ENCODE measurements around the gene DOC2A.

DOC2A gene

GRCh38 chr16:30003670-30004423 lies 7.0 kb downstream of the DOC2A start:
- DNase-seq: no peak

DNA sequence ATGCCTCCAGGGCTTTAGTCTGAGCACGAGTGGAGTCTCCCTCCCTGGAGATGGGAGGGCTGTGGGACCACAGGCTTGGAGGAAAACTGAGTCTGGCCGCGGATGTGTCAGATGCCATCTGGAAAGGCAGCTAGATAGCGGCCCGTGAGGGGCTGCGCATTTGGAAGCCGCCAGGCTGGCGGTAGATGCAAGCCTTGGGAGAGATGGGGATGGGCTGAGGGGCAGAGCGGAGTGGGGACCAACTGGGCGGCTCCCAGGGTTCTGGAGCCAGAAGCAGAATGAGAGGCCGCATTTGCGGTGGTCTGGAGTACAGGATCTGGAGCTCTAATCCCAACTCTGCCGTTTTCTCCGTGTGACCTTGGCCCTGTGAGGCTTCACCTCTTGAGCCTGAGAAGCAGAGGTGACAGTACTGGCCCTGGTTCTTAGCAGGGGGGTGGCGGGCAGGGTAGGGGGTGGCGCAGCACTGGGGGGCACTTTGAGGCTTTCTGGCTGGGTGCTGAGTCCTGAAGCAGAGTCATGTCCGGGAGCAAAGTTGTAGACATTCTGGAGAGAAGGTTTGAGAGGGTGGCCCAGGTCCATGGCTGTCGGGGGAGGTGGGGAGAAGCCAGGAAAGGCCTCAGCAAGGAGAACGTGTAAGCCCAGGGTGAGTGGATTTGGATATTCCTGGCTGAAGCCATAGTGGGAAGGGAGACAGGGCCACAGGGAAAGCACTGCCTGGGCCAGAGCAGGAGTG lies 8.0 kb downstream of the DOC2A start:
- no peak for DNase-seq

DNA sequence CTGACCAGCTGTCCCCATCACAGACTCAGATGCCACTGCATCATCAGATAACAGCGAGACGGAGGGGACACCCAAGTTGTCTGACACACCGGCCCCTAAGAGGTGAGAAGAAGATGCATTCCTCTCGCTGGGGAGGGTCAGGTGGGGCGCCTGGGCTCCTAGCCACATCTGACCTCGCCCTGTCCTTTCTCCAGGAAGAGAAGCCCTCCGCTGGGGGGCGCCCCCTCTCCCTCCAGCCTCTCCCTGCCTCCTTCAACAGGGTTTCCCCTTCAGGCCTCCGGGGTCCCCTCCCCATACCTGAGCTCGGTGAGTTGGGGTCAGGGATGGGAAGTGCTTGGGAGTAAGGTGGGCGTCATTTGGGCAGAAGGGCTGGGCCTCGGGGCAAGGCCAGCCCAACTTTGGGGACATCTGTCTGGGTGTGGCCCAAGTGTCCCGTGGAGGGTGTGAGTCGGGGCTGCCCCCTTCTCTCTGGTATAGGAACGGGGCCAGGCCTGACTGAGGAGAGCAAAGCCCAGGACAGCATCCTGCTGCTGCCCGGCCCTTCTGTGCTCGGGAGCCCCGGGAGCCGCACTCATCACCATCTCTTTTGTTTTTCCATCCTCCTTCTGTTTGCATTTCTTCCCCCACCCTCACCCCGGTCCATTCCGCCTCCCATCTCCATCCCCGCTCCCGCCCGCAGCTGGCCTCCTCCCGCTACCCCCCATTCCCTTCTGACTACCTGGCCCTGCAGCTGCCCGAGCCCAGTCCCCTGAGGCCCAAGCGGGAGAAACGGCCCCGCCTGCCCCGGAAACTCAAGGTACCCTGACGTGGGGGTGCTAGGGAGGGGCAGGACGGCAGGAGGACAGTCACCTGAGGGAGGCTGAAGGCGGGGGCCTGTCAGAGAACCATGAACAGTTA lies 9.8 kb downstream of the DOC2A start:
- no peak for DNase-seq

DNA sequence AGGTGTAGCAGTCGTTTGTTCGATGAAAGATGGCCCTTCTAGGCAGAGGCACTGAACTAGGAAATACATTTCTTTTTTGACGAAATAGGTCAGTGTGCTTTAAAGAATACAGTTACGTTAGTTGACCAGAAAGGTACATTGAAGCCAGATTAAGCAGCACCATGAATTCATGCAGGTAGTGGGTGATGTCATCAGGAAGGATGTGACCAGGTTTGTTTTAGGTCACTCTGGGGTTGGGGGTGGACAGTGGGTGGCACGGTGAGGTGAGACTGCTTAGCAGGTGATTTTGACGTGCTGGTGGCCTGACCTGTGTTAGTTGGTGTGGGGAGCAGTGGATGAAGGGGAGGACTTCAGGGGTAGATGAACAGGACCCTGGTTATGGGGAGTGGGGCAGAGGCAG lies 11.2 kb downstream of the DOC2A start:
- DNase-seq: no peak

GRCh38 chr16:29996766-29997250 lies 14.0 kb downstream of the DOC2A start:
- no peak for DNase-seq

DNA sequence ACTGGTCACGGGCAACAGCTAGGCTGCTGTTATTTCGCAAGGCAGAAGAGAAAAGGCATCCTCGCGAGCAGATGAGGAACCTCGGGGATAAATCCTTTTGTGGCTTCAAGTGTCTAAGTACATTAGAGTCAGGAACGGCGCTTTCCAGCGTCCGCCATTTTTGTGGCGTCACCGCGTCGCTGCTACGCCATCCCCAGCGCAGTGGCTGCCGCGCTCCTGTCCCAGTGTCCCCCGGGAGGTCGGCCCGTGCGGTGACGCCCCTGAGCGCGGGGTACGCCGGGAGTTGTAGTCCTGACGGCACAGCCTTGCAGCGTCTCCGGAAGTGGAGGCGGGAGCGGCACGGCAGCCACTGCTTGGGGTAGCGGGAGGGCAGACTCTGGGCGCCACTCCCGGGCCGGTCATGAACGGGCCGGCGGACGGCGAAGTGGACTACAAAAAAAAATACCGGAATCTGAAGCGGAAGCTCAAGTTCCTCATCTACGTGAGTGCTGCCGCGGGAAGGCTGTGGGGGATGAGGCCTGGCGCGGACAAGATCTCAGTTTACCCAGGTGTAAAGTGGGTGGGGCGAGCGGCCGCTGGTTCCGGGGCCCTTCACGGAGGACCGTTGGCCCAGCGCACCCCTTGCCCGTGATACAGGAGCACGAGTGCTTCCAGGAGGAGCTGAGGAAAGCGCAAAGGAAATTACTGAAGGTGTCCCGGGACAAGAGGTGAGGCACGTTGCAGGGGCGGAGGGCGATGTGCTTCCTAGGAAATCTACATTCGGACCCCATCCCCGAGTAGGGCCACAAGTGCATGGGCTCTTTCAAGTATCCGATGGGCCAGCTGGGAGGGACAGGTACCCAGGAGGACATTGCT lies 14.7 kb downstream of the DOC2A start, which contains the start of gene INO80E:
TSS of gene INO80E (plus strand) at position 331 of the 855 bp plus-strand sequence. CDS start at position 401, 70 bp downstream.
- DNase-seq: peak; percentile 95

GRCh38 chr16:29995324-29995910 lies 15.4 kb downstream of the DOC2A start, which contains the start of gene HIRIP3:
Gene HIRIP3, minus strand, starts transcription at chr16:29995617. Its CDS starts 12 bp downstream, at chr16:29995605.
- peak; percentile 90 for DNase-seq

DNA sequence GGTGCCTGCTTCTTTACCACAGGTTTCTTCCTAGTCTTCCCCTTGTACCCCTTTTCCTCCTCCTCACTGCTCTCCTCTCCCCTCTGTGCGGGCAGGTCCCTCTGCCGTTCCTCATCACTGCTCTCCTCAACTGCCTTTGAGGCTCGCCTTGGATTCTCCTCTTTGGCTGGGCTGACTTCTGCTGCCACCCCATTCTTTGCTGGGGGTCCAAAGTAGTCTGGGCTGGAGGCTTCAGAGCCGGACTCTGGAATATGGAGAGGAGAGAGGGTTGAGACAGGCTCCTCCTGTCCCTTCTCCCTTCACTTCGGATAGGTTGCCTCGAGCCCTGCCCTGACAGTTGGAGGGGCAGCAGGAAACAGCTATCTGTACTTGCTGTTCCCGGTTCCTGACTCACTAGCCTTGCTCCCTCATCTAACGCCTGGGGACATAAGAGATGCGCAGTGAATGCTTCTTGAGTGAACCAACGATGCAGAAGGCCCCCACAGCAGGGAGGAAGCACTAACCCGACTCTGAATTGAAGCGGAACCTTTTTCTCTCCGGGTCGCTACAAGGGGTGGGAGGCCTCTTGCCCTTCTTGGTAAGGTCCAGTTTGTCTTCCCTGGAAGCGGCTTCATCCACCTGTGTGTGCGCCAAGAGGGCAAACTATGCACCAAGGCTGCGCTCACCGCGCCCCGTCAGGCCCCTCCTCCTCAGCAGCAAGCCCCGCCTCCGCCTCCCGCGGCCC lies 16.1 kb downstream of the DOC2A start:
- no peak for DNase-seq

GRCh38 chr16:29993903-29994599 lies 16.8 kb downstream of the DOC2A start:
- no peak for DNase-seq

GRCh38 chr16:29993191-29993902 lies 17.5 kb downstream of the DOC2A start:
- DNase-seq: no peak

- DNase-seq: no peak
Observed at GRCh38 chr16:29992344-29992967, 18.4 kb downstream of the DOC2A start.

DNA sequence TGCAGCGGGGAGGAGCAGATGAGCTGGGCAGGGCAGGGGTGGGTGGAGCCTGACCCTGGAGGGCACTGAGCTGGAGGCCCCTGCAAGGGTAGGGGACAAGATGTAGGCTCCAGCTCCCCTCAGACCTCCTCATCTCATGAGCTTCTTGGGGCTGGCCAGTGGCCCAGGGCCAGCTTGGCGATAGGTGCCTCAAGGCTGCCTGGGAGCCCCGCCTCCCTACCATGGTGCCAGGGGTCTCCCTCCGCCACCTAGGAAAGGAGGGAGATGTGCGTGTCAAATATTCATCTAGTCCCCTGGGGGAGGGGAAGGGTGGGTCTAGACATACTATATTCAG lies 19.3 kb downstream of the DOC2A start:
- DNase-seq: no peak

DNA sequence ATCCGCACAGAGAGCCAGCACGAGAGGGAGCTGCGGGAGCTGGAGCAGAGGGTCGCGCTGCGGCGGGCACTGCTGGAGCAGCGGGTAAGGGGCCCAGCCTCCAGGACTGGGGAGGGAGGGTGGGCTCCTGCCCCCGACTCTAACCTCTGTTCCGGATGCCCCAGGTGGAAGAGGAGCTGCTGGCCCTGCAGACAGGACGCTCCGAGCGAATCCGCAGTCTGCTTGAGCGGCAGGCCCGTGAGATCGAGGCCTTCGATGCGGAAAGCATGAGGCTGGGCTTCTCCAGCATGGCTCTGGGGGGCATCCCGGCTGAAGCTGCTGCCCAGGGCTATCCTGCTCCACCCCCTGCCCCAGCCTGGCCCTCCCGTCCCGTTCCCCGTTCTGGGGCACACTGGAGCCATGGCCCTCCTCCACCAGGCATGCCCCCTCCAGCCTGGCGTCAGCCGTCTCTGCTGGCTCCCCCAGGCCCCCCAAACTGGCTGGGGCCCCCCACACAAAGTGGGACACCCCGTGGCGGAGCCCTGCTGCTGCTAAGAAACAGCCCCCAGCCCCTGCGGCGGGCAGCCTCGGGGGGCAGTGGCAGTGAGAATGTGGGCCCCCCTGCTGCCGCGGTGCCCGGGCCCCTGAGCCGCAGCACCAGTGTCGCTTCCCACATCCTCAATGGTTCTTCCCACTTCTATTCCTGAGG lies 19.8 kb downstream of the DOC2A start:
- no peak for DNase-seq

GRCh38 chr16:29990034-29990433 lies 20.8 kb downstream of the DOC2A start:
- DNase-seq: no peak

- no peak for DNase-seq
Observed at GRCh38 chr16:29989111-29989858, 21.5 kb downstream of the DOC2A start.

- no peak for DNase-seq
Observed at GRCh38 chr16:29988346-29989075, 22.3 kb downstream of the DOC2A start.

Data from NCI-H1092 (cell line).